ENCODE data around the gene MICOS13. TPM values are rescaled to one million over a fixed set of nuclear protein-coding genes. Genes with fewer than 3 reads are reported as not detected.

MICOS13 gene
- total RNA-seq, 1 donor, result 21.2 TPM

GRCh38 chr19:5665781-5666513, 14.4 kb downstream of the MICOS13 start:
- DNase-seq (ENCODE audit: low read depth), result peak; percentile 53
- peak; percentile 19 for TF ChIP-seq CTCF (IDR thresholded peaks at IDR 0.05; ENCODE audit: insufficient read depth, low read depth, low read length)
- H3K4me3 ChIP-seq (ENCODE audit: low read depth, low read length), result no peak overlapping the region

GRCh38 chr19:5664515-5664914, 15.8 kb downstream of the MICOS13 start:
- H3K4me3 ChIP-seq (ENCODE audit: low read depth, low read length), result no peak overlapping the region
- DNase-seq (ENCODE audit: low read depth), result no peak
- TF ChIP-seq CTCF (IDR thresholded peaks at IDR 0.05; ENCODE audit: insufficient read depth, low read depth, low read length), result no peak

GRCh38 chr19:5663904-5664303, 16.4 kb downstream of the MICOS13 start:
- no peak overlapping the region for H3K4me3 ChIP-seq (ENCODE audit: low read depth, low read length)
- TF ChIP-seq CTCF (IDR thresholded peaks at IDR 0.05; ENCODE audit: insufficient read depth, low read depth, low read length), result no peak
- DNase-seq (ENCODE audit: low read depth), result no peak

GRCh38 chr19:5661483-5661882, 18.8 kb downstream of the MICOS13 start:
- H3K4me3 ChIP-seq (ENCODE audit: low read depth, low read length), result no peak overlapping the region
- no peak for DNase-seq (ENCODE audit: low read depth)
- TF ChIP-seq CTCF (IDR thresholded peaks at IDR 0.05; ENCODE audit: insufficient read depth, low read depth, low read length), result no peak

GRCh38 chr19:5655412-5655811, 24.9 kb downstream of the MICOS13 start:
- no peak for DNase-seq (ENCODE audit: low read depth)
- H3K4me3 ChIP-seq (ENCODE audit: low read depth, low read length), result no peak overlapping the region
- TF ChIP-seq CTCF (IDR thresholded peaks at IDR 0.05; ENCODE audit: insufficient read depth, low read depth, low read length), result no peak

GRCh38 chr19:5654931-5655330, 25.4 kb downstream of the MICOS13 start:
- DNase-seq (ENCODE audit: low read depth), result no peak
- no peak for TF ChIP-seq CTCF (IDR thresholded peaks at IDR 0.05; ENCODE audit: insufficient read depth, low read depth, low read length)
- H3K4me3 ChIP-seq (ENCODE audit: low read depth, low read length), result no peak overlapping the region

- H3K4me3 ChIP-seq (ENCODE audit: low read depth, low read length), result no peak overlapping the region
- DNase-seq (ENCODE audit: low read depth), result no peak
- TF ChIP-seq CTCF (IDR thresholded peaks at IDR 0.05; ENCODE audit: insufficient read depth, low read depth, low read length), result no peak
Observed at GRCh38 chr19:5652261-5652660, 28.1 kb downstream of the MICOS13 start.

All from fibroblast of villous mesenchyme (primary cell).